HepG2 (cell line): Measurements from ENCODE around the gene ATRAID. TPM values are rescaled to one million over a fixed set of nuclear protein-coding genes. Genes with fewer than 3 reads are reported as not detected.

ENCODE experiments used
- ATAC-seq: fragments of 200-7000 bp; cut with Tn5 transposase; 3 replicates; pipeline ENCODE4 v1.9.1; 2020; ENCODE audit warnings: mild to moderate bottlenecking, moderate library complexity
- BruUV-seq: library from RNA; stranded (reverse); fragments of 400-500 nt; replicated peaks from 2 replicates; lab custom pipeline; 2021; lab: Mats Ljungman, UMichigan
- CTCF ChIA-PET: fragments of 300-600 bp; formaldehyde crosslinking; extraction: SDS; loops from one replicate; lab custom pipeline; 2021; ENCODE audit warnings: low total read pairs, inconsistent platforms, low intra/inter-chr PET ratio; lab: Yijun Ruan, JAX
- POLR2A ChIA-PET: fragments of 350-600 bp; sonication (Branson Sonifier 250); formaldehyde crosslinking; loops from one replicate; lab custom pipeline; 2020; ENCODE audit warnings: antibody characterized with exemption, inconsistent platforms; lab: Yijun Ruan, JAX
- DNase-seq: peaks from one replicate; pipeline ENCODE4 v3.0.0-alpha.2; 2015; ENCODE audit warnings: low spot score
- FAIRE-seq: peaks from 3 replicates; lab custom pipeline; 2011; peaks lifted over from hg19 to GRCh38; lab: Jason Lieb, UNC
- H2AFZ ChIP-seq: one replicate; pipeline ENCODE4 v1.6.1; 2011; ENCODE audit warnings: low read length, inconsistent platforms
- H3K27ac ChIP-seq: fragments of 300-600 bp; 3 replicates; pipeline ENCODE4 v1.8.0; 2011; ENCODE audit warnings: mixed run types, mild to moderate bottlenecking, mixed read lengths, low read length, inconsistent platforms; ENCODE audit not compliant: insufficient read depth; ENCODE audit errors: extremely low read length
- H3K27me3 ChIP-seq, 2 experiments: fragments of 200-600 bp in 1 of 2; 2 replicates in 1 of 2; 3 replicates in 1 of 2; pipeline versions ENCODE4 v1.6.0 to v1.8.0; 2011; ENCODE audit warnings: low read length in 2 of 2, mild to moderate bottlenecking in 2 of 2, moderate library complexity in 2 of 2, inconsistent platforms in 1 of 2; ENCODE audit not compliant: insufficient read depth in 2 of 2, control insufficient read depth in 1 of 2
- H3K36me3 ChIP-seq, 2 experiments: fragments of 200-600 bp in 1 of 2; replicated peaks in 1 of 2; 2 replicates in 1 of 2; 3 replicates in 1 of 2; pipeline versions ENCODE4 v1.5.1 to v1.8.0; 2011; ENCODE audit warnings: low read length in 2 of 2, inconsistent platforms in 1 of 2; ENCODE audit not compliant: insufficient read depth in 2 of 2, control insufficient read depth in 1 of 2
- H3K4me1 ChIP-seq: 2 replicates; pipeline ENCODE4 v1.5.1; 2012; ENCODE audit warnings: low read length, inconsistent platforms; ENCODE audit not compliant: insufficient read depth
- H3K4me2 ChIP-seq: 2 replicates; pipeline ENCODE4 v1.6.0; 2011; ENCODE audit warnings: low read depth, low read length, inconsistent platforms
- H3K4me3 ChIP-seq, 3 experiments: fragments of 200-600 bp in 1 of 3; sonication (generic), shearing (Covaris generic) in 1 of 3; replicated peaks in 1 of 3; 2 replicates each; pipeline ENCODE4 v1.5.1; 2011 to 2016; ENCODE audit warnings: low read length in 3 of 3, inconsistent platforms in 2 of 3, low read depth in 2 of 3, mild to moderate bottlenecking in 2 of 3, control low read depth in 1 of 3, mixed read lengths in 1 of 3; ENCODE audit not compliant: insufficient read depth in 1 of 3
- H3K79me2 ChIP-seq: one replicate; pipeline ENCODE4 v1.6.1; 2011; ENCODE audit warnings: low read length, inconsistent platforms; ENCODE audit not compliant: insufficient read depth
- H3K9ac ChIP-seq: 2 replicates; pipeline ENCODE4 v1.6.0; 2011; ENCODE audit warnings: mild to moderate bottlenecking, low read depth, low read length, inconsistent platforms; ENCODE audit not compliant: insufficient read depth
- H3K9me3 ChIP-seq: 2 replicates; pipeline ENCODE4 v1.5.1; 2012; ENCODE audit warnings: mild to moderate bottlenecking, low read length
- H4K20me1 ChIP-seq: 2 replicates; pipeline ENCODE4 v1.6.0; 2011; ENCODE audit warnings: inconsistent platforms, mild to moderate bottlenecking, low read length, moderate library complexity; ENCODE audit not compliant: insufficient read depth
- ISX ChIP-seq: sonication (generic); formaldehyde crosslinking; conservative IDR thresholded peaks from 2 replicates; pipeline ENCODE4 v1.5.0; 2020; ENCODE audit warnings: missing genetic modification reagents
- JARID2 ChIP-seq: sonication (generic); formaldehyde crosslinking; IDR thresholded peaks from 2 replicates; pipeline ENCODE4 v1.8.1; 2023; ENCODE audit warnings: missing genetic modification reagents, inconsistent platforms; ENCODE audit not compliant: insufficient replicate concordance
- MLLT10 ChIP-seq: sonication (generic); formaldehyde crosslinking; IDR thresholded peaks from 2 replicates; pipeline ENCODE4 v1.4.0; 2020; ENCODE audit warnings: missing genetic modification reagents
- NFE2L2 ChIP-seq: fragments of 150-350 bp; IDR thresholded peaks from 2 replicates; pipeline ENCODE4 v1.6.1; 2014; ENCODE audit warnings: low read length
- NFIC ChIP-seq: IDR thresholded peaks from 2 replicates; pipeline ENCODE4 v1.6.1; 2012; ENCODE audit warnings: mild to moderate bottlenecking, low read length, inconsistent platforms
- SALL1 ChIP-seq: sonication (generic); formaldehyde crosslinking; IDR thresholded peaks from 2 replicates; pipeline ENCODE4 v1.8.0; 2022; ENCODE audit warnings: mild to moderate bottlenecking, missing genetic modification reagents
- SP4 ChIP-seq: sonication (generic); formaldehyde crosslinking; IDR thresholded peaks from 2 replicates; pipeline ENCODE4 v1.8.1; 2023; ENCODE audit warnings: mild to moderate bottlenecking, missing genetic modification reagents
- XRCC5 ChIP-seq: fragments of 200-400 bp; formaldehyde crosslinking; optimal IDR thresholded peaks from 2 replicates; pipeline ENCODE3; 2017; ENCODE audit warnings: mild to moderate bottlenecking, low read length
- ZNF749 ChIP-seq: sonication (generic); formaldehyde crosslinking; IDR thresholded peaks from 2 replicates; pipeline ENCODE4 v1.8.0; 2022; ENCODE audit warnings: mild to moderate bottlenecking, missing genetic modification reagents, moderate library complexity, borderline replicate concordance
- WGBS: methylation state at CpG from one replicate; pipeline ENCODE4 v1.1.6; 2017; ENCODE audit warnings: low lambda C conversion rate; 5-methylcytosine and 5-hydroxymethylcytosine counted together
- in situ Hi-C: cut with HindIII; loops from 2 replicates; pipeline ENCODE4 v1.10.0; 2017; ENCODE audit warnings: low pct_unique_long_range_greater_than_20kb; ENCODE audit not compliant: extremely low pct_ligation_motif_present
- intact Hi-C: fragments of 100-400 bp; cut with micrococcal nuclease; formaldehyde crosslinking; loops from one replicate; pipeline ENCODE4 v1.10.0; 2022; ENCODE audit not compliant: unreplicated experiment
- polyA plus RNA-seq, 8 experiments: library from polyadenylated mRNA; depleted of rRNA in 3 of 8; stranded (reverse) in 7 of 8; unstranded in 1 of 8; fragments of >200 nt; fragmentation: Illumina TruSeq in 4 of 8; extraction: Trizol in 4 of 8; gene quantifications; 2 replicates each; pipeline versions ENCODE4 v1.2.1 to v1.2.3, GENCODE V29; 2011 to 2016; ENCODE audit warnings: low read depth in 4 of 8, missing spikeins in 1 of 8, mixed read lengths in 1 of 8; ENCODE audit not compliant: insufficient read depth in 1 of 8
- total RNA-seq, 5 experiments: library from RNA; depleted of rRNA; stranded (reverse); fragments of >200 nt; fragmentation: Illumina TruSeq; extraction: Trizol; gene quantifications; 2 replicates each; pipeline ENCODE4 v1.2.3, GENCODE V29; 2016; ENCODE audit warnings: low read depth in 1 of 5
- TF ChIP-seq, protein P1 (sequence below): sonication (generic); formaldehyde crosslinking; IDR thresholded peaks from 2 replicates; pipeline ENCODE4 v1.4.0; 2020; ENCODE audit warnings: mild to moderate bottlenecking, missing genetic modification reagents, borderline replicate concordance

The ATRAID gene
- total and polyA plus RNA-seq, 2 of the 13 experiments (the other 11 are each of a cell fraction or from before 2014, with no cell fraction given): 207 to 382 TPM

DNA sequence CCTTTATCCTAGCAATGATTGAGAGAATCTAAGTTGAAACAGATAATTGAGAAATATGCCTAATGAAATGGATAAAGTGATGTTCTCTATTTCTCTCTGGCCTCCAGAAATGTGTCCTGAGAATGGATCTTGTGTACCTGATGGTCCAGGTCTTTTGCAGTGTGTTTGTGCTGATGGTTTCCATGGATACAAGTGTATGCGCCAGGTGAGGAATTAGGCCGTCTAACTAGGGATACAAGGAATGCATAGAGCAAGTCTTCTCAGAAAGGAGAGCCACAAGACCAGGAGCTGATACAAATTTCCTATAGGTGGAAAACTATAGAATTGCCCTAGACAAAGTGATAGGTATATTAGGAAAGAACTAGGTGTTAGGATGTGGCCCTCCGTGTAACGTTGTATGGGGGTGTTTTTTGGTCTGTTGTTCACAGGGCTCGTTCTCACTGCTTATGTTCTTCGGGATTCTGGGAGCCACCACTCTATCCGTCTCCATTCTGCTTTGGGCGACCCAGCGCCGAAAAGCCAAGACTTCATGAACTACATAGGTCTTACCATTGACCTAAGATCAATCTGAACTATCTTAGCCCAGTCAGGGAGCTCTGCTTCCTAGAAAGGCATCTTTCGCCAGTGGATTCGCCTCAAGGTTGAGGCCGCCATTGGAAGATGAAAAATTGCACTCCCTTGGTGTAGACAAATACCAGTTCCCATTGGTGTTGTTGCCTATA, 4.7 kb downstream of the ATRAID start:
- in situ Hi-C loops: no loop called here
- Histone ChIP-seq H3K27ac (peak overlapping the region; percentile 9), H3K27me3 (no peaks in the 10 kb centered on the region; a peak in 1 of 5 replicates), H3K9me3 (no peaks in the 10 kb centered on the region), H3K4me3 (no peak overlapping the region), H2AFZ (no peak overlapping the region), H3K4me1 (peaks cover 40% of the 10 kb centered on the region), H3K9ac (no peak overlapping the region), H4K20me1 (no peaks in the 10 kb centered on the region), H3K4me2 (peak overlapping the region; percentile 57; the same call in 1 of the 2 replicates), H3K79me2 (peaks cover 15% of the 10 kb centered on the region), H3K36me3 (peaks cover 7 to 46% of the 10 kb centered on the region in 2 experiments)
- ChIA-PET POLR2A (no interaction called here), CTCF (no interaction called here)
- no peak for DNase-seq
- WGBS: 97% methylated on average over 13 of the region's 13 CpGs
- no peak for ATAC-seq
- TF ChIP-seq NFIC (no peak), NFE2L2 (no peak), MLLT10 (CRISPR knock-in tag) (no peak), ZNF749 (CRISPR knock-in tag) (no peak), JARID2 (no peak), SP4 (CRISPR knock-in tag) (no peak), ISX (no peak), XRCC5 (no peak), SALL1 (no peak)
- TF ChIP-seq, protein P1, sequence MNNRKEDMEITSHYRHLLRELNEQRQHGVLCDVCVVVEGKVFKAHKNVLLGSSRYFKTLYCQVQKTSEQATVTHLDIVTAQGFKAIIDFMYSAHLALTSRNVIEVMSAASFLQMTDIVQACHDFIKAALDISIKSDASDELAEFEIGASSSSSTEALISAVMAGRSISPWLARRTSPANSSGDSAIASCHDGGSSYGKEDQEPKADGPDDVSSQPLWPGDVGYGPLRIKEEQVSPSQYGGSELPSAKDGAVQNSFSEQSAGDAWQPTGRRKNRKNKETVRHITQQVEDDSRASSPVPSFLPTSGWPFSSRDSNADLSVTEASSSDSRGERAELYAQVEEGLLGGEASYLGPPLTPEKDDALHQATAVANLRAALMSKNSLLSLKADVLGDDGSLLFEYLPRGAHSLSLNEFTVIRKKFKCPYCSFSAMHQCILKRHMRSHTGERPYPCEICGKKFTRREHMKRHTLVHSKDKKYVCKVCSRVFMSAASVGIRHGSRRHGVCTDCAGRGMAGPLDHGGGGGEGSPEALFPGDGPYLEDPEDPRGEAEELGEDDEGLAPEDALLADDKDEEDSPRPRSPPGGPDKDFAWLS (CRISPR knock-in tag): no peak
- no peak for FAIRE-seq
- intact Hi-C loops: no loop called here
- no TSS peak for BruUV-seq
